AG10803 (cell line): ENCODE results near the gene PRDM16.

Experiments
- DNase-seq: peaks from one replicate; pipeline ENCODE4 v3.0.0; 2010; ENCODE audit warnings: low read depth
- H3K4me3 ChIP-seq: 2 replicates; pipeline ENCODE4 v1.5.1; 2011; ENCODE audit warnings: mild to moderate bottlenecking, low read length, control low read depth
- CTCF ChIP-seq: conservative IDR thresholded peaks from 2 replicates; pipeline ENCODE4 v1.5.1; 2011; ENCODE audit warnings: mild to moderate bottlenecking, low read length, control low read depth, inconsistent platforms

PRDM16 gene

GRCh38 chr1:3092530-3092929 lies 23.5 kb downstream of the PRDM16 start:
- no peak for TF ChIP-seq CTCF
- DNase-seq: no peak
- no peak overlapping the region for H3K4me3 ChIP-seq

- no peak for TF ChIP-seq CTCF
- no peak overlapping the region for H3K4me3 ChIP-seq
- no peak for DNase-seq
Observed at GRCh38 chr1:3093898-3094626, 25.1 kb downstream of the PRDM16 start.

- H3K4me3 ChIP-seq: no peak overlapping the region
- no peak for DNase-seq
- TF ChIP-seq CTCF: no peak
Observed at GRCh38 chr1:3094863-3095780, 26.1 kb downstream of the PRDM16 start.

- no peak for TF ChIP-seq CTCF
- no peak overlapping the region for H3K4me3 ChIP-seq
- DNase-seq: no peak
Observed at GRCh38 chr1:3096345-3096744, 27.3 kb downstream of the PRDM16 start.

- no peak for TF ChIP-seq CTCF
Observed at GRCh38 chr1:3097231-3097630, 28.2 kb downstream of the PRDM16 start.

GRCh38 chr1:3097861-3098260 lies 28.9 kb downstream of the PRDM16 start:
- no peak overlapping the region for H3K4me3 ChIP-seq
- DNase-seq: no peak
- no peak for TF ChIP-seq CTCF

More at GRCh38 chr1:3097231-3097630, 28.2 kb downstream of the PRDM16 start:
- no peak for DNase-seq
- H3K4me3 ChIP-seq: no peak overlapping the region

GRCh38 chr1:3099861-3100260 lies 30.9 kb downstream of the PRDM16 start:
- DNase-seq: no peak
- TF ChIP-seq CTCF: no peak
- no peak overlapping the region for H3K4me3 ChIP-seq
